Measurements from ENCODE around the gene ANKDD1A. TPM values are rescaled to one million over a fixed set of nuclear protein-coding genes. Genes with fewer than 3 reads are reported as not detected.
A peak's percentile ranks its signal among the peaks of the same experiment; 100 is the strongest.

Gene ANKDD1A
- polyA plus RNA-seq, 1 donor from 2014 or later: 3.4 TPM

GRCh38 chr15:64888336-64888735, 23.4 kb upstream of the ANKDD1A start:
- Mint-ChIP-seq H3K27me3 (no peaks in the 10 kb centered on the region), H3K36me3 (no peaks in the 10 kb centered on the region), H3K9me3 (no peaks in the 10 kb centered on the region), H3K4me3 (no peak overlapping the region), H3K27ac (no peak overlapping the region), H3K4me1 (peaks cover 30 to 37% (median 31%) of the 10 kb centered on the region in 3 donors)

GRCh38 chr15:64891561-64891960, 20.1 kb upstream of the ANKDD1A start:
- no peaks in the 10 kb centered on the region for H3K36me3 Mint-ChIP-seq
- no peaks in the 10 kb centered on the region for H3K27me3 Mint-ChIP-seq
- H3K4me1 Mint-ChIP-seq: peaks cover 43 to 48% (median 45%) of the 10 kb centered on the region in 3 donors
- H3K9me3 Mint-ChIP-seq: no peaks in the 10 kb centered on the region
- peak overlapping the region in 1 of 4 donors; percentile 97 for H3K4me3 Mint-ChIP-seq
- peak overlapping the region; percentile 78 to 97 (median 97) for H3K27ac Mint-ChIP-seq

GRCh38 chr15:64892847-64893403, 18.8 kb upstream of the ANKDD1A start:
- H3K27me3 Mint-ChIP-seq: no peaks in the 10 kb centered on the region
- peak overlapping the region; percentile 97 to 99 (median 97) for H3K27ac Mint-ChIP-seq
- no peaks in the 10 kb centered on the region for H3K9me3 Mint-ChIP-seq
- peaks cover 46 to 50% (median 49%) of the 10 kb centered on the region in 3 donors for H3K4me1 Mint-ChIP-seq
- H3K4me3 Mint-ChIP-seq: peak overlapping the region; percentile 86 to 97 (median 90)
- H3K36me3 Mint-ChIP-seq: no peaks in the 10 kb centered on the region

- Mint-ChIP-seq H3K9me3 (no peaks in the 10 kb centered on the region), H3K36me3 (no peaks in the 10 kb centered on the region), H3K27ac (peak overlapping the region; percentile 97 to 99 (median 97)), H3K27me3 (no peaks in the 10 kb centered on the region), H3K4me1 (peaks cover 46 to 53% (median 49%) of the 10 kb centered on the region in 3 donors), H3K4me3 (peak overlapping the region; percentile 86 to 97 (median 90))
Observed at GRCh38 chr15:64893481-64894394, 18.0 kb upstream of the ANKDD1A start.

GRCh38 chr15:64894395-64895056, 17.2 kb upstream of the ANKDD1A start:
- peak overlapping the region; percentile 86 to 97 (median 90) for H3K4me3 Mint-ChIP-seq
- H3K4me1 Mint-ChIP-seq: peaks cover 46 to 53% (median 49%) of the 10 kb centered on the region in 3 donors
- no peaks in the 10 kb centered on the region for H3K36me3 Mint-ChIP-seq
- H3K27ac Mint-ChIP-seq: peak overlapping the region; percentile 97 to 99 (median 97)
- no peaks in the 10 kb centered on the region for H3K9me3 Mint-ChIP-seq
- no peaks in the 10 kb centered on the region for H3K27me3 Mint-ChIP-seq

- H3K4me1 Mint-ChIP-seq: peaks cover 46 to 53% (median 49%) of the 10 kb centered on the region in 3 donors
- no peaks in the 10 kb centered on the region for H3K9me3 Mint-ChIP-seq
- peak overlapping the region; percentile 97 to 99 (median 97) for H3K27ac Mint-ChIP-seq
- H3K36me3 Mint-ChIP-seq: no peaks in the 10 kb centered on the region
- H3K4me3 Mint-ChIP-seq: peak overlapping the region; percentile 86 to 97 (median 90)
- no peaks in the 10 kb centered on the region for H3K27me3 Mint-ChIP-seq
Observed at GRCh38 chr15:64895285-64896065, 16.2 kb upstream of the ANKDD1A start.

GRCh38 chr15:64896371-64897069, 15.2 kb upstream of the ANKDD1A start:
- no peaks in the 10 kb centered on the region for H3K27me3 Mint-ChIP-seq
- H3K27ac Mint-ChIP-seq: peak overlapping the region; percentile 97 to 99 (median 97)
- H3K4me3 Mint-ChIP-seq: peak overlapping the region; percentile 86 to 97 (median 90)
- peaks cover 0 to 3% (median 3%) of the 10 kb centered on the region in 3 donors for H3K9me3 Mint-ChIP-seq
- H3K36me3 Mint-ChIP-seq: peaks cover 2% of the 10 kb centered on the region
- peaks cover 43 to 50% (median 47%) of the 10 kb centered on the region in 3 donors for H3K4me1 Mint-ChIP-seq

GRCh38 chr15:64897345-64897985, 14.2 kb upstream of the ANKDD1A start:
- peak overlapping the region in 1 of 4 donors; percentile 6 for H3K4me3 Mint-ChIP-seq
- peaks cover 2% of the 10 kb centered on the region for H3K36me3 Mint-ChIP-seq
- H3K27ac Mint-ChIP-seq: peak overlapping the region; percentile 6 to 60 (median 47)
- peaks cover 37 to 46% (median 43%) of the 10 kb centered on the region in 3 donors for H3K4me1 Mint-ChIP-seq
- H3K9me3 Mint-ChIP-seq: peaks cover 0 to 3% (median 3%) of the 10 kb centered on the region in 3 donors
- no peaks in the 10 kb centered on the region for H3K27me3 Mint-ChIP-seq

GRCh38 chr15:64898406-64898805, 13.3 kb upstream of the ANKDD1A start:
- peak overlapping the region in 2 of 4 donors; percentile 6 to 45 for H3K4me3 Mint-ChIP-seq
- peaks cover 0 to 3% (median 3%) of the 10 kb centered on the region in 3 donors for H3K9me3 Mint-ChIP-seq
- H3K4me1 Mint-ChIP-seq: peaks cover 36 to 44% (median 42%) of the 10 kb centered on the region in 3 donors
- H3K27ac Mint-ChIP-seq: peak overlapping the region in 1 of 3 donors; percentile 6
- H3K27me3 Mint-ChIP-seq: no peaks in the 10 kb centered on the region
- peaks cover 2% of the 10 kb centered on the region for H3K36me3 Mint-ChIP-seq

GRCh38 chr15:64901141-64901540, 10.6 kb upstream of the ANKDD1A start:
- H3K27me3 Mint-ChIP-seq: no peaks in the 10 kb centered on the region
- H3K36me3 Mint-ChIP-seq: peaks cover 2% of the 10 kb centered on the region
- peak overlapping the region in 1 of 3 donors; percentile 75 for H3K27ac Mint-ChIP-seq
- peaks cover 0 to 3% (median 3%) of the 10 kb centered on the region in 3 donors for H3K9me3 Mint-ChIP-seq
- H3K4me1 Mint-ChIP-seq: peaks cover 27 to 37% (median 32%) of the 10 kb centered on the region in 3 donors
- H3K4me3 Mint-ChIP-seq: no peak overlapping the region

- peaks cover 0 to 3% (median 3%) of the 10 kb centered on the region in 3 donors for H3K9me3 Mint-ChIP-seq
- no peaks in the 10 kb centered on the region for H3K27me3 Mint-ChIP-seq
- peaks cover 20 to 30% (median 27%) of the 10 kb centered on the region in 3 donors for H3K4me1 Mint-ChIP-seq
- peak overlapping the region in 2 of 3 donors; percentile 4 to 57 for H3K27ac Mint-ChIP-seq
- H3K4me3 Mint-ChIP-seq: peak overlapping the region in 1 of 4 donors; percentile 39
- H3K36me3 Mint-ChIP-seq: peaks cover 2% of the 10 kb centered on the region
Observed at GRCh38 chr15:64901914-64902313, 9.8 kb upstream of the ANKDD1A start.

- peak overlapping the region in 1 of 4 donors; percentile 40 for H3K4me3 Mint-ChIP-seq
- peaks cover 0 to 3% (median 3%) of the 10 kb centered on the region in 3 donors for H3K9me3 Mint-ChIP-seq
- H3K4me1 Mint-ChIP-seq: peaks cover 19 to 30% (median 25%) of the 10 kb centered on the region in 3 donors
- peaks cover 2% of the 10 kb centered on the region for H3K36me3 Mint-ChIP-seq
- H3K27me3 Mint-ChIP-seq: no peaks in the 10 kb centered on the region
- H3K27ac Mint-ChIP-seq: peak overlapping the region in 1 of 3 donors; percentile 29
Observed at GRCh38 chr15:64902863-64903262, 8.8 kb upstream of the ANKDD1A start.

GRCh38 chr15:64903326-64903950, 8.3 kb upstream of the ANKDD1A start:
- Mint-ChIP-seq H3K27me3 (peaks cover under 1% of the 10 kb centered on the region), H3K9me3 (peaks cover 0 to 3% (median 3%) of the 10 kb centered on the region in 3 donors), H3K4me3 (peak overlapping the region in 2 of 4 donors; percentile 40 to 45), H3K4me1 (peaks cover 21 to 30% (median 22%) of the 10 kb centered on the region in 3 donors), H3K27ac (peak overlapping the region in 1 of 3 donors; percentile 29), H3K36me3 (peaks cover 2% of the 10 kb centered on the region)

All from IgD-negative memory B cell (primary cell).